Measurements from ENCODE around the gene TMEM131.

The TMEM131 gene

DNA sequence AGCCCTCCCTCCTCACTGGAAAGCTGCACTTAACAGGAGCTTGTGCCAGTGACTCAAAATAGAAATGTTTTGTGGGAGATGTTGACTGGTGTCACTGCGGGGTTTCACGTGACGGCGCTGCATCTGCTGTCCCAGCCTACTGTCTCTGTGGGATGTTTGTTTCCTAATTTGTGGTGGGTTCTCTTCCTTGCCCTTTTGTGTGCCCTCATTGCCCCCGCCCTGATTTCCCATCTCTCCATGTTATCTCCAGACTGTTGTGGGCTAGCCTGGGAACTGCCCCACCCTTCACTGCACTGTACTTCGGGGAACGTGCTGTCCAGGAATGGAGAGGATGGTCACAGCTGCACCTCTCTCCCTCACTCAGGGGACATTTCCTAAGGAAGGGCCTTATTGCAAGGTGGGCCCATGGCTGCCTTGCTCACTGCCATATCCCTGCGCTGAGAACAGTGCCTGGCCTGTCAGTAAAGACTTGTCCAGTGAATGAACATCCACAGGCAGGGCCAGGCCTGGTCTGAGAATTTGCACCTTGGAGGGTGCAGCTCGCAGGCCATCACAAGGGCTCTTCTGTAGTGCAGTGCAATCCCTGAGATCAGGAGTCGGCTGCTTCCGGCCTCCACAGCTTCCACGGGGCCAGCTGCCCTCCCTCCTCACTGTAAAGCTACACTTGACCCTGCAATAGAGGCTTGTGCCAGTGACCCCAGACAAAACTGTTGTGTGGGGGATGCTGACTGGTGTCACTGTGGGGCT, 264.3 kb downstream of the TMEM131 start:
- H3K9ac ChIP-seq (ENCODE audit: low read depth, low read length, poor library complexity): peak overlapping the region; percentile 38
- no peak overlapping the region for H2AK5ac ChIP-seq (ENCODE audit: low read depth, low read length)
- H4K8ac ChIP-seq (ENCODE audit: low read depth, low read length): peak overlapping the region; percentile 6
- H3K14ac ChIP-seq (ENCODE audit: low read length): peak overlapping the region; percentile 21
- H2BK5ac ChIP-seq (ENCODE audit: low read length): no peak overlapping the region
- H3K4ac ChIP-seq (ENCODE audit: low read length): no peak overlapping the region
- H3K27ac ChIP-seq (replicated peaks; ENCODE audit: low read length): no peak overlapping the region
- no peaks in the 10 kb centered on the region for H3K36me3 ChIP-seq (replicated peaks in 1 of 2; ENCODE audit: control insufficient read depth in 2 of 2, insufficient read depth in 2 of 2, low read length in 2 of 2)
- H3K79me1 ChIP-seq (ENCODE audit: low read depth, low read length): peaks cover 2% of the 10 kb centered on the region
- no peak overlapping the region for H2AFZ ChIP-seq (ENCODE audit: low read length)
- peak overlapping the region; percentile 70 for H3K18ac ChIP-seq (ENCODE audit: low read length)
- no peak overlapping the region for H3K4me3 ChIP-seq (ENCODE audit: low read length in 2 of 2)
- no peak overlapping the region for H2BK12ac ChIP-seq (ENCODE audit: low read length)
- no peak overlapping the region for H3K23ac ChIP-seq (ENCODE audit: low read depth, low read length, poor library complexity)
- no CpG with 5 or more reads among the region's 12 CpGs for WGBS, 2 donors (ENCODE audit: extremely low coverage in 2 of 2, insufficient read length in 2 of 2, insufficient replicate concordance in 1 of 2)
- no peak for DNase-seq (ENCODE audit: low spot score)
- H3K27me3 ChIP-seq (ENCODE audit: control insufficient read depth in 3 of 3, insufficient read depth in 3 of 3, low read depth in 1 of 3, low read length in 3 of 3): no peaks in the 10 kb centered on the region
- H4K91ac ChIP-seq (ENCODE audit: low read depth, low read length, poor library complexity): no peak overlapping the region
- H3K9me3 ChIP-seq (replicated peaks in 1 of 2; ENCODE audit: control insufficient read depth in 2 of 2, insufficient read depth in 1 of 2, low read depth in 1 of 2, low read length in 2 of 2): peaks cover 0 to 3% of the 10 kb centered on the region in 2 donors
- H3K4me2 ChIP-seq (ENCODE audit: insufficient read depth, low read length, poor library complexity, severe bottlenecking): no peak overlapping the region
- no peak overlapping the region for H2BK120ac ChIP-seq (ENCODE audit: low read depth, low read length)
- H2BK15ac ChIP-seq (ENCODE audit: low read length): no peak overlapping the region
- H3K4me1 ChIP-seq (ENCODE audit: control insufficient read depth in 2 of 2, insufficient read depth in 1 of 2, low read depth in 1 of 2, low read length in 2 of 2): peaks cover 0 to 1% of the 10 kb centered on the region in 2 donors

DNA sequence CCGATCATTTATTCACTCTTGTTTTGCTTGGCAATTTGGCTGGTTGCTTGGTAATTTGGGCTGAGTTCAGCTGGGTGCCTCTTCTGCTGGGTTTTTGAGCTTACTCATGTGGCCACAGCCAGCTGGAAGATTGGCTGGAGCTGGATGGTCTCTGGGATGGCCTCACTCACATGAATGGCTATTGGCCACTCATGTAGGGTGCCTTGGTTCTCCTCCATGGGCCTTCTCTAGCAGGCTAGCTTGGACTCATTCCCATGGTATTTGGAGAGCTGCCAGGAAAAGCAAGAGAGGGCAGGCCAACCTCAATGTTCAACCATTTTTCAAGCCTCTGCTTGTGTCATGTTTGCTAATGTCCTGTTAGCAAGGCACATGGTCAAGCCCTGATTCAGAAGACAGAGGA, 265.5 kb downstream of the TMEM131 start:
- H3K4ac ChIP-seq (ENCODE audit: low read length): no peak overlapping the region
- H2AFZ ChIP-seq (ENCODE audit: low read length): no peak overlapping the region
- no peak overlapping the region for H3K27ac ChIP-seq (replicated peaks; ENCODE audit: low read length)
- H3K4me2 ChIP-seq (ENCODE audit: insufficient read depth, low read length, poor library complexity, severe bottlenecking): no peak overlapping the region
- H3K23ac ChIP-seq (ENCODE audit: low read depth, low read length, poor library complexity): no peak overlapping the region
- no peak overlapping the region for H2BK5ac ChIP-seq (ENCODE audit: low read length)
- H3K9me3 ChIP-seq (replicated peaks in 1 of 2; ENCODE audit: control insufficient read depth in 2 of 2, insufficient read depth in 1 of 2, low read depth in 1 of 2, low read length in 2 of 2): peaks cover 0 to 3% of the 10 kb centered on the region in 2 donors
- no peak overlapping the region for H4K91ac ChIP-seq (ENCODE audit: low read depth, low read length, poor library complexity)
- no CpG with 5 or more reads among the region's 1 CpG for whole genome bisulfite sequencing, 2 donors (ENCODE audit: extremely low coverage in 2 of 2, insufficient read length in 2 of 2, insufficient replicate concordance in 1 of 2)
- no peak overlapping the region for H2BK120ac ChIP-seq (ENCODE audit: low read depth, low read length)
- H3K4me3 ChIP-seq (ENCODE audit: low read length in 2 of 2): no peak overlapping the region
- H2AK5ac ChIP-seq (ENCODE audit: low read depth, low read length): no peak overlapping the region
- H2BK15ac ChIP-seq (ENCODE audit: low read length): no peak overlapping the region
- H3K4me1 ChIP-seq (ENCODE audit: control insufficient read depth in 2 of 2, insufficient read depth in 1 of 2, low read depth in 1 of 2, low read length in 2 of 2): no peaks in the 10 kb centered on the region
- H3K9ac ChIP-seq (ENCODE audit: low read depth, low read length, poor library complexity): no peak overlapping the region
- no peaks in the 10 kb centered on the region for H3K27me3 ChIP-seq (ENCODE audit: control insufficient read depth in 3 of 3, insufficient read depth in 3 of 3, low read depth in 1 of 3, low read length in 3 of 3)
- H3K36me3 ChIP-seq (replicated peaks in 1 of 2; ENCODE audit: control insufficient read depth in 2 of 2, insufficient read depth in 2 of 2, low read length in 2 of 2): no peaks in the 10 kb centered on the region
- peaks cover 2% of the 10 kb centered on the region for H3K79me1 ChIP-seq (ENCODE audit: low read depth, low read length)
- no peak overlapping the region for H3K14ac ChIP-seq (ENCODE audit: low read length)
- H3K18ac ChIP-seq (ENCODE audit: low read length): no peak overlapping the region
- H4K8ac ChIP-seq (ENCODE audit: low read depth, low read length): no peak overlapping the region
- DNase-seq (ENCODE audit: low spot score): no peak
- H2BK12ac ChIP-seq (ENCODE audit: low read length): no peak overlapping the region

DNA sequence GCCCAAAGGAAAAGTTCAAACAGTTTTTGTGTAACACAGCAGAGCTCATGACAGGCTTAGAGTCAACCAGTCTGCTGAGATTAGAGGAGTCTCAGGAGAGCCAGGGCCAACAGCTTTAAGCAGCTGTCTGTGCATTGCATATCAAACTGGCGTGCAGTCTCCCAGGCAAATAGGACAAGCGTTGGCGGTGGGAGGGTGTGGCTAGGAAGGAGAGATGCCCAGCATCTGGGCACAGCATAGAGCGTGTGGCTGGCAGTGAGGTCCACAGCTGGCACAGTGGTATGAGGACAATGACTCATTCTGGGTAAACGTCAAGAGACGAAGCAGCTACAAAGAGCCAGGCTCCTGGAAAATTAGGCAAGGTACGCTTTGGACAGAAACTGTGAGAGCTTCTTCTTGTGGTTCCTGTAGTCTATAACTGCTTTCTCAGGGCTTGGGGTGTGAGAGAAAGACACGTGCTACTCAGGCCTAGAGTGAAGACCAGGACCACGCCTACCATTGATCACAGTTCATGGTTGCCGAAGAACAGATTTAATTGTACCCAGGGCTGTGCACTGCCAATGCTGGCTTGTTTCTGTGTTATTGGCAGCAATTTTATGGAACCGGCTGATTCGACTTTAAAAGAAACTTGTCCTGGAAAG, 267.5 kb downstream of the TMEM131 start:
- no peaks in the 10 kb centered on the region for H3K27me3 ChIP-seq (ENCODE audit: control insufficient read depth in 3 of 3, insufficient read depth in 3 of 3, low read depth in 1 of 3, low read length in 3 of 3)
- H2BK120ac ChIP-seq (ENCODE audit: low read depth, low read length): no peak overlapping the region
- H2AFZ ChIP-seq (ENCODE audit: low read length): no peak overlapping the region
- no peaks in the 10 kb centered on the region for H3K79me1 ChIP-seq (ENCODE audit: low read depth, low read length)
- no peak overlapping the region for H3K9ac ChIP-seq (ENCODE audit: low read depth, low read length, poor library complexity)
- no peak overlapping the region for H2BK15ac ChIP-seq (ENCODE audit: low read length)
- no peaks in the 10 kb centered on the region for H3K36me3 ChIP-seq (replicated peaks in 1 of 2; ENCODE audit: control insufficient read depth in 2 of 2, insufficient read depth in 2 of 2, low read length in 2 of 2)
- no peak overlapping the region for H3K23ac ChIP-seq (ENCODE audit: low read depth, low read length, poor library complexity)
- H3K4ac ChIP-seq (ENCODE audit: low read length): no peak overlapping the region
- no peak overlapping the region for H3K4me2 ChIP-seq (ENCODE audit: insufficient read depth, low read length, poor library complexity, severe bottlenecking)
- peaks cover 0 to 3% of the 10 kb centered on the region in 2 donors for H3K9me3 ChIP-seq (replicated peaks in 1 of 2; ENCODE audit: control insufficient read depth in 2 of 2, insufficient read depth in 1 of 2, low read depth in 1 of 2, low read length in 2 of 2)
- H3K14ac ChIP-seq (ENCODE audit: low read length): no peak overlapping the region
- H2AK5ac ChIP-seq (ENCODE audit: low read depth, low read length): no peak overlapping the region
- H2BK5ac ChIP-seq (ENCODE audit: low read length): no peak overlapping the region
- WGBS, 2 donors (ENCODE audit: extremely low coverage in 2 of 2, insufficient read length in 2 of 2, insufficient replicate concordance in 1 of 2): no CpG with 5 or more reads among the region's 12 CpGs
- no peak overlapping the region for H3K4me3 ChIP-seq (ENCODE audit: low read length in 2 of 2)
- no peak overlapping the region for H4K8ac ChIP-seq (ENCODE audit: low read depth, low read length)
- H2BK12ac ChIP-seq (ENCODE audit: low read length): no peak overlapping the region
- H3K4me1 ChIP-seq (ENCODE audit: control insufficient read depth in 2 of 2, insufficient read depth in 1 of 2, low read depth in 1 of 2, low read length in 2 of 2): no peaks in the 10 kb centered on the region
- no peak overlapping the region for H3K27ac ChIP-seq (replicated peaks; ENCODE audit: low read length)
- H4K91ac ChIP-seq (ENCODE audit: low read depth, low read length, poor library complexity): no peak overlapping the region
- DNase-seq (ENCODE audit: low spot score): no peak
- no peak overlapping the region for H3K18ac ChIP-seq (ENCODE audit: low read length)

DNA sequence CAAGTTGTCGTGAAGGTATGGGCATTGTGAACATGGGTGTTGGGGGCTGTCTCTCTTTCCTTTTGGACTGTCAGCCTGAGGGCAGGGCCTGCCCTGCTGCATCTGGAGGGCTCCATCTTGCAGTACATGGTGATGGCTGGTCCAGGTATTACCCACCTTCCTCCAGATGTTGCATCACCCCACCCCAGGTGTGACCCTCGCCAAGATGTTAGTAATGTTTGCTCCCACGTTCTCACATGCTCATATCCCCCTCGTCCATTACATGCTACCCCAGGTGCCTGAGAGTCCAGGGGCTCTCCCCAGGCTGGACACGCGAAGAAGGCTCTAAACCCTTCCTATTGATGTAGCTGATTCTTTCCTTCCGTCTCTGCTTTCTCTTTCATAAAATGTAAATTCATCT, 268.5 kb downstream of the TMEM131 start:
- Histone ChIP-seq H2BK5ac (ENCODE audit: low read length) (no peak overlapping the region), H3K27ac (replicated peaks; ENCODE audit: low read length) (no peak overlapping the region), H3K4me2 (ENCODE audit: insufficient read depth, low read length, poor library complexity, severe bottlenecking) (no peak overlapping the region), H3K9me3 (replicated peaks in 1 of 2; ENCODE audit: control insufficient read depth in 2 of 2, insufficient read depth in 1 of 2, low read depth in 1 of 2, low read length in 2 of 2) (peaks cover 0 to 3% of the 10 kb centered on the region in 2 donors), H2AFZ (ENCODE audit: low read length) (no peak overlapping the region), H2AK5ac (ENCODE audit: low read depth, low read length) (no peak overlapping the region), H4K8ac (ENCODE audit: low read depth, low read length) (no peak overlapping the region), H3K14ac (ENCODE audit: low read length) (no peak overlapping the region), H2BK15ac (ENCODE audit: low read length) (no peak overlapping the region), H3K9ac (ENCODE audit: low read depth, low read length, poor library complexity) (no peak overlapping the region), H4K91ac (ENCODE audit: low read depth, low read length, poor library complexity) (no peak overlapping the region), H3K4me3 (ENCODE audit: low read length in 2 of 2) (no peak overlapping the region), H3K27me3 (ENCODE audit: control insufficient read depth in 3 of 3, insufficient read depth in 3 of 3, low read depth in 1 of 3, low read length in 3 of 3) (no peaks in the 10 kb centered on the region), H2BK12ac (ENCODE audit: low read length) (no peak overlapping the region), H3K36me3 (replicated peaks in 1 of 2; ENCODE audit: control insufficient read depth in 2 of 2, insufficient read depth in 2 of 2, low read length in 2 of 2) (no peaks in the 10 kb centered on the region), H3K18ac (ENCODE audit: low read length) (no peak overlapping the region), H3K4me1 (ENCODE audit: control insufficient read depth in 2 of 2, insufficient read depth in 1 of 2, low read depth in 1 of 2, low read length in 2 of 2) (no peaks in the 10 kb centered on the region), H3K23ac (ENCODE audit: low read depth, low read length, poor library complexity) (no peak overlapping the region), H3K4ac (ENCODE audit: low read length) (no peak overlapping the region), H3K79me1 (ENCODE audit: low read depth, low read length) (no peaks in the 10 kb centered on the region), H2BK120ac (ENCODE audit: low read depth, low read length) (no peak overlapping the region)
- WGBS, 2 donors (ENCODE audit: extremely low coverage in 2 of 2, insufficient read length in 2 of 2, insufficient replicate concordance in 1 of 2): no CpG with 5 or more reads among the region's 7 CpGs
- DNase-seq (ENCODE audit: low spot score): no peak

Data from neuronal stem cell (in vitro differentiated cells).